Choroid plexus epithelial cell (primary cell): Measurements from ENCODE around the gene ATP5IF1.

Experiments used
- DNase-seq: peaks from one replicate; pipeline ENCODE4 v3.0.0-alpha.2; 2010; ENCODE audit warnings: low read depth
- H3K4me3 ChIP-seq: 2 replicates; pipeline ENCODE4 v1.5.1; 2011; ENCODE audit warnings: low read depth, mild to moderate bottlenecking, control low read depth, low read length, moderate library complexity
- TF ChIP-seq, protein P1 (sequence below): conservative IDR thresholded peaks from 2 replicates; pipeline ENCODE4 v1.5.1; 2011; ENCODE audit warnings: low read depth, mild to moderate bottlenecking, control low read depth, inconsistent platforms, low read length, moderate library complexity

ATP5IF1 gene

DNA sequence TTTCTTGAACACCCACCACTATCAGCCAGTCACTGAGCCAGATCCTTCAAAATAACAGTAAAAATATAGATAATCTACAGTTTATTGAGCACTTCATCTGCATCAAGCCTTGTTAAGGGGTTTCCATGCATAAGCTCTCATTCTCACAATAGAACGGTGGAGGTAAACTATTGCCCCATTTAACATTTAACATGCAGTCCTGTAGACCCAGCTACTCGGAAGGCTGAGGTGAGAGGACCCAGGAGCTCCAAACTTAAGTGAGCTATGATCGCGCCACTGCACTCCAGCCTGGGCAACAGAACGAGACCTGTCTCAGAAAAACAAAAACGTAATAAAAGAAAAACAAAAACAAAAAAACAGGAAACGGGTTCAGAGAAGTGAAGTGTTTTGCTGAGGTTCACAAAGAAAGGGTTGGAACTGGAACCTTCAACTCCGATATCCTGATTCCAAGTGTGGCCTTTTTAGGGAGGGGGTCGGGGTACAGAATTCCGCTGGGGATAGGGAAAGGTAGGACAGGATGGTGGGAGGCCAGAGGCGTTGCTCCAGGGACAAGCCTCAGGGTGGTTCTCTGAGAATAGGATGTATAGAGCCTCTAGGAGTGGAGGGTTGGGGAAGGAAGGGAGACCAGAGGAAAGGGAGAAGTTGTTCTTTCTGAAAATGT lies 11.8 kb downstream of the ATP5IF1 start:
- peak overlapping the region; percentile 27 for H3K4me3 ChIP-seq
- TF ChIP-seq, protein P1, sequence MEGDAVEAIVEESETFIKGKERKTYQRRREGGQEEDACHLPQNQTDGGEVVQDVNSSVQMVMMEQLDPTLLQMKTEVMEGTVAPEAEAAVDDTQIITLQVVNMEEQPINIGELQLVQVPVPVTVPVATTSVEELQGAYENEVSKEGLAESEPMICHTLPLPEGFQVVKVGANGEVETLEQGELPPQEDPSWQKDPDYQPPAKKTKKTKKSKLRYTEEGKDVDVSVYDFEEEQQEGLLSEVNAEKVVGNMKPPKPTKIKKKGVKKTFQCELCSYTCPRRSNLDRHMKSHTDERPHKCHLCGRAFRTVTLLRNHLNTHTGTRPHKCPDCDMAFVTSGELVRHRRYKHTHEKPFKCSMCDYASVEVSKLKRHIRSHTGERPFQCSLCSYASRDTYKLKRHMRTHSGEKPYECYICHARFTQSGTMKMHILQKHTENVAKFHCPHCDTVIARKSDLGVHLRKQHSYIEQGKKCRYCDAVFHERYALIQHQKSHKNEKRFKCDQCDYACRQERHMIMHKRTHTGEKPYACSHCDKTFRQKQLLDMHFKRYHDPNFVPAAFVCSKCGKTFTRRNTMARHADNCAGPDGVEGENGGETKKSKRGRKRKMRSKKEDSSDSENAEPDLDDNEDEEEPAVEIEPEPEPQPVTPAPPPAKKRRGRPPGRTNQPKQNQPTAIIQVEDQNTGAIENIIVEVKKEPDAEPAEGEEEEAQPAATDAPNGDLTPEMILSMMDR: no peak
- DNase-seq: no peak

DNA sequence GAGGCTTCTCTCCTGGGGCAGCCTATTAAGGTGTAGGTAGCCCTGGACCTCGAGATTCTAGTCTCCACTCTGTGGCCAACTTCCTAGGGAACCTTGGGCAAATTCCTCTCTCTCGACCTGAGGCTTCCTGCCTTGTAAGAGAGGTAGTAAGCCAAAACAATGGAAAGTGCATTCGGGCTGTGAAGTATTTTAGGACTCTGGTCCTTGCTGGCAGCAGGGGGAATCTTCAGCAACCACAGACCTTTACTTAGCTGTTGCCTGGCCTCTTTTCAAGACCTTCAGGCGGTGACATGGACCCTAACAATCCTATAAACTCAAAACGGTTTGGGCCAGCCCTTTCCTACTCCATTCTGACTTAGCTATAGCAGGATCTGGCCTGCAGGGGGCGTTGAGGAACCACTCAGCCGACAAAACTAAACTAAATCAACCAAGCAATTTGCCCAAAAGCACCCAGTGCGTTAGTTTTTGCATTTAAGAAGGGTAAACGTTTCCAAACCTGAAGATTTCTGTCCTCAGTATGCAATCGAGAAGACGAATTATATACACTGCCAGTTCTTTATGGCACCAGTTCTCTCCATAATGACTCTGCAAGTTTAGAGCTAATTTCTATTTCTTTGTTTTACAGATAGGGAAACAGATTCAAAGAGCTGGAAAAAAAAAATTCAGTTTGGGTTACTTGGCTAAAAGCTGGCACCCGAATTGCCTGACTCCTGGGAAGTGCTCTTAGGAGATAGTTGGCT lies 12.5 kb downstream of the ATP5IF1 start:
- H3K4me3 ChIP-seq: peak overlapping the region; percentile 1
- TF ChIP-seq, protein P1: peak; percentile 95
- peak; percentile 86 for DNase-seq

DNA sequence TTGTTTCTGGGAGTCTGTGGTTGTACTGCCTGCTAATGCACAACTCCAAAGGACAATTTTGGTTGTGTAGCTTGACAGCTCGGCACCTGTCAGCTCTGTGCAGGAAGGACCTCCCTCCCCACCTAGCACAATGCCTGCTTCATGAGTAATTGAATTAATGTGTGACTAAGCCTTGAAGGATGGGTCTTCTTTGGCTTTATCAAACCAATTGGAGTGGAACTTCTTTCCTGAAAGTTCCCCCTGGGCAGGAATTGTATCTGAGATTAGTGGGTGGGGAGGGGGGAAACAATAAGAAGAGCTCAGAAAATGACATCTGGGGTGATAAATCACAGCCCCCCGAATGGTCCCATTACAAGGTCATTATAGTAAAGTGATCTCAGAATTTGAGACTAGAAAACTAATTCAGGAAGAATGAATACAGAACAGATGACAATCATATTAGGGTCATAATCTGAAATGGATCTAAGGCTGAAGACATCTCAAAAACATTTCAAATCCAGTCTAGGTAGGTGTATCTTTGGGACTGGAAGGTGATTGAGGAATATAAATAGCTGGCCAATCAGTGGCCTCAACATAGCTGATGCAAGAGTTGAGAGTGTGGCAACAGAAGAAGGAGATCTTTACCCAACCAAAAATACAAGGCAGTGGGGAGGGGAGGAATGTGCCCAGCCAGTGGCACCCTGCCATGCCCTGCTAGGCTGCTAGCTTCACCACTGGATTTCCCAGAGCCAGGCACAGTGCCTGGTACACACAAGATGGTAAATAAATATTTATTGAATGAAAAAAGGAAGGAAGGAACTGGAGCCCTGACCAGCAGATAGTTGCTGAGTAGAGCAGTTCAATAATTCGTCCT lies 13.3 kb downstream of the ATP5IF1 start:
- no peak overlapping the region for H3K4me3 ChIP-seq
- TF ChIP-seq, protein P1: no peak
- DNase-seq: peak; percentile 78

DNA sequence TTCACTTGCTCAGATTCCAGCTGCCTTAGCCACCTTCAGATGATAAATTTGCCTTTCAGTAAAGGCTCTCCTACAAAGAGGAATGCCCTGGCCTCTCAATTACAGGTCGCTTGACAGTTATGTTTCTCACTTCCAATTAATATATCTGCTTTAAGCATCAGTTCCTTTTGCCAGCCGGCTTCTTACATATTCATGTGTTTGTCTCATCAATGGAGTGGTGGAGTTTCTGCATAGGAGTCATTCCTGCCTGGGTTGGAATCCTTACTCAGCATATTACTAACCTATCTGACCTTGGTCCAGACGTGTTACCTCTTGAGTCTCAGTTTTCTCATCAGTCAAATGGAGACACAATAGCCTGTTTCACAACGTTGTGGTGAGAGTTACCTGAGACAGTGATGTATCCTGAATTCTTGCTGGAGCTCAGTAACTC lies 14.0 kb downstream of the ATP5IF1 start:
- no peak overlapping the region for H3K4me3 ChIP-seq
- TF ChIP-seq, protein P1: no peak
- no peak for DNase-seq

DNA sequence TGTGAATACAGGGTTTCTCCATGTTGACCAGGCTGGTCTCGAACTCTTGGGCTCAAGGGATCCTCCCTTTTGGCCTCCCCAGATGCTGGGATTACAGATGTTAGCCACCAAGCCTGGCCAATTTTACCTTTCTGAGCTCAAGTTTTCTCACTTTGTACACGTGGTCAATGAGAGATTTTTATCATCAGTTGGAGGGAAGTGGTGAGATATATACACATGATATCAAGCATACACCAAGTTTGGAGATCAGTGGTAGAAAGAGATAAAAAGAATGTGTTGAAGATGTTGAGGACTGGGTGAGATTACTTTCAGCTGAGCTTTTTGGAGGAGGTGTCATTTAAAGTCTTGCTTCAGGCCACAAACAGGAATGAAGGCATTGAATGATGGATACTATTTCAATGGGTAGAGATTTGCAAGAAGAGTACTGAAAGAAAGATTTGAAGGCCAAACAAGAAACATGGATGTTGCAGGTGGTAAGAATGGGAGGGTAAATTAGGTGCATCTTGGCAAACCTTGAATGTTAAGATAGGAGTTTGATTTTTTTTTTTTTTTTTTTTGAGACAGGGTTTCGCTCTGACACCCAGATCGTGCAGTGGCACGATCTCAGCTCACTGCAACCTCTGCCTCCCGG lies 20.4 kb downstream of the ATP5IF1 start:
- TF ChIP-seq, protein P1: no peak
- DNase-seq: no peak
- H3K4me3 ChIP-seq: no peak overlapping the region

DNA sequence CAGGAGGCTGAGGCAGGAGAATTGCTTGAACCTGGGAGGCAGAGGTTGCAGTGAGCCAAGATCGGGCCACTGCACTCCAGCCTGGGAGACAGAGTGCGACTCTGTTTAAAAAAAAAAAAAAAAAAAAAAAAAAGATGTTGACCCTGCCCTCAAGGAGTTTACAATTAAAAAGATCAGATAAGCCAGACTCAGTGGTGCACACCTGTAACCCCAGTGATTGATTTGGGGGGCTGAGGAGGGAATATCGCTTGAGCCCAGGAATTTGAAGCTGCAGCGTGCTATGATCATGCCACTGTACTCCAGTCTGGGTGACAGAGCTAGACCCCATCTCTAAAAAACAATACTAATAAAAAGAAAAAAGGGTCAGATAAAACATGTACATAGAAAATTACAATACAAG lies 21.8 kb downstream of the ATP5IF1 start:
- TF ChIP-seq, protein P1: no peak

More for the DNA sequence above, 21.8 kb downstream of the ATP5IF1 start:
- no peak for DNase-seq
- no peak overlapping the region for H3K4me3 ChIP-seq
